ENCODE measurements around the gene CCDC190.

DNA sequence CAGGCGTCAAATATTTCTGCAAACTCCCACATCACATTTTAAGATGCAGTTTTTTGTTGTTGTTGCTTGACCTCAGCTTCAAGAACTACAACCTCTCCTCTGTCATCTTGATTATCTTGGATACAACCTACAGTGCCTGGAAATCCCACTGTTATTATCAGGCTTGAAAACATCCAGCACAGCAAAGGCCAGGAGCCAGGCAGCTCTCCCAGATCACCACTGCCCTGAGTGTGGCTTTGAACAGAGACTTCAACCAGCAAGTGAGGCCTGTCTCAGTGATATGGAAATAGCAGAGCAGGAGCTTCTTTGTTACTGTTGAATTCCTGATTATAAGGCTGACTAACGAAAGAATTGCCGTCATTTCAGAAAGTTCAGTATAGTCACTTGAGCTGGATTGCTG, 28.5 kb downstream of the CCDC190 start:
- TF ChIP-seq POLR2AphosphoS5 (IDR thresholded peaks at IDR 0.05; ENCODE audit: low read depth, low read length) (no peak), CTCF (IDR thresholded peaks at IDR 0.05) (no peak)
- TF ChIP-seq, protein P1, sequence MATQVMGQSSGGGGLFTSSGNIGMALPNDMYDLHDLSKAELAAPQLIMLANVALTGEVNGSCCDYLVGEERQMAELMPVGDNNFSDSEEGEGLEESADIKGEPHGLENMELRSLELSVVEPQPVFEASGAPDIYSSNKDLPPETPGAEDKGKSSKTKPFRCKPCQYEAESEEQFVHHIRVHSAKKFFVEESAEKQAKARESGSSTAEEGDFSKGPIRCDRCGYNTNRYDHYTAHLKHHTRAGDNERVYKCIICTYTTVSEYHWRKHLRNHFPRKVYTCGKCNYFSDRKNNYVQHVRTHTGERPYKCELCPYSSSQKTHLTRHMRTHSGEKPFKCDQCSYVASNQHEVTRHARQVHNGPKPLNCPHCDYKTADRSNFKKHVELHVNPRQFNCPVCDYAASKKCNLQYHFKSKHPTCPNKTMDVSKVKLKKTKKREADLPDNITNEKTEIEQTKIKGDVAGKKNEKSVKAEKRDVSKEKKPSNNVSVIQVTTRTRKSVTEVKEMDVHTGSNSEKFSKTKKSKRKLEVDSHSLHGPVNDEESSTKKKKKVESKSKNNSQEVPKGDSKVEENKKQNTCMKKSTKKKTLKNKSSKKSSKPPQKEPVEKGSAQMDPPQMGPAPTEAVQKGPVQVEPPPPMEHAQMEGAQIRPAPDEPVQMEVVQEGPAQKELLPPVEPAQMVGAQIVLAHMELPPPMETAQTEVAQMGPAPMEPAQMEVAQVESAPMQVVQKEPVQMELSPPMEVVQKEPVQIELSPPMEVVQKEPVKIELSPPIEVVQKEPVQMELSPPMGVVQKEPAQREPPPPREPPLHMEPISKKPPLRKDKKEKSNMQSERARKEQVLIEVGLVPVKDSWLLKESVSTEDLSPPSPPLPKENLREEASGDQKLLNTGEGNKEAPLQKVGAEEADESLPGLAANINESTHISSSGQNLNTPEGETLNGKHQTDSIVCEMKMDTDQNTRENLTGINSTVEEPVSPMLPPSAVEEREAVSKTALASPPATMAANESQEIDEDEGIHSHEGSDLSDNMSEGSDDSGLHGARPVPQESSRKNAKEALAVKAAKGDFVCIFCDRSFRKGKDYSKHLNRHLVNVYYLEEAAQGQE (IDR thresholded peaks at IDR 0.05; ENCODE audit: insufficient read depth in 1 of 2, low read depth in 2 of 2, low read length in 1 of 2) = no peak

All from Panc1 (cell line).